Bronchial epithelial cell (primary cell): ENCODE measurements around the gene JAG2. TPM values are rescaled to one million over a fixed set of nuclear protein-coding genes. Genes with fewer than 3 reads are reported as not detected.

ENCODE experiments used
- DNase-seq: peaks from one replicate; pipeline ENCODE4 v3.0.0-alpha.2; 2010; ENCODE audit warnings: low read depth
- FAIRE-seq: peaks from 2 replicates; lab custom pipeline; 2011; peaks lifted over from hg19 to GRCh38; lab: Jason Lieb, UNC
- H3K27me3 ChIP-seq: 2 replicates; pipeline ENCODE4 v1.5.1; 2011; ENCODE audit warnings: low read length; ENCODE audit not compliant: control insufficient read depth, insufficient read depth
- H3K36me3 ChIP-seq: 2 replicates; pipeline ENCODE4 v1.5.1; 2011; ENCODE audit warnings: low read length; ENCODE audit not compliant: control insufficient read depth, insufficient read depth
- H3K4me3 ChIP-seq: 2 replicates; pipeline ENCODE4 v1.5.1; 2011; ENCODE audit warnings: mild to moderate bottlenecking, low read depth, low read length, control low read depth
- CTCF ChIP-seq: IDR thresholded peaks from 2 replicates; pipeline ENCODE4 v1.5.1; 2011; ENCODE audit warnings: mild to moderate bottlenecking, moderate library complexity, low read length, control low read depth, inconsistent platforms; ENCODE audit not compliant: insufficient read depth, severe bottlenecking
- total RNA-seq: library from RNA; depleted of rRNA; stranded (reverse); fragments of >200 nt; gene quantifications from 2 replicates; pipeline ENCODE4 v1.2.1, GENCODE V29; 2014

The JAG2 gene
- total RNA-seq, 1 donor from 2014 or later = 45.3 TPM

- no peak for DNase-seq
- peaks cover 25% of the 10 kb centered on the region for H3K27me3 ChIP-seq
These were observed 25.6 kb upstream of the JAG2 start for GRCh38 chr14:105193916-105194782.

GRCh38 chr14:105192866-105193731, 24.5 kb upstream of the JAG2 start:
- no peak for DNase-seq
- TF ChIP-seq CTCF = no peak
- Histone ChIP-seq H3K36me3 (no peaks in the 10 kb centered on the region), H3K4me3 (no peak overlapping the region), H3K27me3 (peaks cover 22% of the 10 kb centered on the region)
- FAIRE-seq = no peak

More at GRCh38 chr14:105193916-105194782, 25.6 kb upstream of the JAG2 start:
- TF ChIP-seq CTCF = no peak
- FAIRE-seq = peak; percentile 18
- no peaks in the 10 kb centered on the region for H3K36me3 ChIP-seq
- no peak overlapping the region for H3K4me3 ChIP-seq

GRCh38 chr14:105187935-105188524, 19.5 kb upstream of the JAG2 start:
- peaks cover 2% of the 10 kb centered on the region for H3K27me3 ChIP-seq
- H3K36me3 ChIP-seq = no peaks in the 10 kb centered on the region
- FAIRE-seq (no peak), DNase-seq (no peak)
- no peak overlapping the region for H3K4me3 ChIP-seq
- TF ChIP-seq CTCF = peak; percentile 26

DNA sequence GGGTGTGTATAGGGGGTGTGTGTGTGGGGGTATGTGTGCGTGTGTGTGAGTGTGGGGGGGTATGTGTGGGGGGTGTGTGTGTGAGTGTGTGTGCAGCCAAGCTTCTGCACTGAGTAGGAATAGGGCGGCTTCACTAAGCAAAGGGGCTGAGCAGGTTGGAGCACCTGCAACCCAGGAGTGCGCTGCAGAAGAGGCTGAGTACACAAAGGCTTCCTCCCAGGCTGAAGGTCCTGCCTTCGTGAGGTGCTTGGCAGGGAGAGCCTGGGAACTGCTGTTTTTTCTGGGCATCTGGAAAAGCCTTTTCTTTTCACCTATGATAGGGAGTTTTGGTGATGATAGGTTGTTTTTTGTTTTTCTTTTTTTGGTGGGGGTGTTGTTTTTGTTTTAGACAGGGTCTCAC, 18.5 kb upstream of the JAG2 start:
- DNase-seq = no peak
- no peaks in the 10 kb centered on the region for H3K36me3 ChIP-seq
- no peak overlapping the region for H3K4me3 ChIP-seq
- no peak for TF ChIP-seq CTCF
- no peak for FAIRE-seq
- peaks cover 2% of the 10 kb centered on the region for H3K27me3 ChIP-seq

GRCh38 chr14:105185973-105186372, 17.4 kb upstream of the JAG2 start:
- no peak overlapping the region for H3K4me3 ChIP-seq
- DNase-seq (no peak), FAIRE-seq (no peak)
- TF ChIP-seq CTCF = no peak
- H3K36me3 ChIP-seq = no peaks in the 10 kb centered on the region
- H3K27me3 ChIP-seq = peaks cover 2% of the 10 kb centered on the region
